Psoas muscle (tissue), 8 donors: ENCODE data around the gene TRIM67. TPM values are rescaled to one million over a fixed set of nuclear protein-coding genes. Genes with fewer than 3 reads are reported as not detected.

Experiments
- ATAC-seq, 4 donors: fragments of 200-7000 bp; cut with Tn5 transposase; one replicate each; pipeline ENCODE4 v1.9.1; 2020; ENCODE audit warnings: moderate library complexity in 3 of 4, mild to moderate bottlenecking in 2 of 4
- DNase-seq, 2 donors: peaks; one replicate each; pipeline ENCODE4 v3.0.0-alpha.2; 2020
- H3K27ac ChIP-seq: fragments of 200-600 bp; one replicate; pipeline ENCODE4 v1.8.0; 2022
- H3K27me3 ChIP-seq, 3 donors: fragments of 200-600 bp in 1 of 3; one replicate each; pipeline versions ENCODE4 v1.6.1 to v1.8.0; 2013 to 2022; ENCODE audit warnings: low read length in 2 of 3, mild to moderate bottlenecking in 2 of 3, moderate library complexity in 1 of 3; ENCODE audit not compliant: insufficient read depth in 3 of 3
- H3K36me3 ChIP-seq, 2 donors: fragments of 200-600 bp in 1 of 2; one replicate each; pipeline versions ENCODE4 v1.6.1 to v1.8.0; 2013 to 2022; ENCODE audit warnings: low read depth in 1 of 2, mild to moderate bottlenecking in 1 of 2, moderate library complexity in 1 of 2; ENCODE audit not compliant: insufficient read depth in 1 of 2
- H3K4me1 ChIP-seq: fragments of 200-600 bp; one replicate; pipeline ENCODE4 v1.8.0; 2022
- H3K4me3 ChIP-seq: fragments of 200-600 bp; one replicate; pipeline ENCODE4 v1.8.0; 2022; ENCODE audit warnings: mild to moderate bottlenecking
- H3K9me3 ChIP-seq: fragments of 200-600 bp; one replicate; pipeline ENCODE4 v1.8.0; 2022
- WGBS, 3 donors: extraction: QIAGEN DNeasy Blood & Tissue Kit; methylation state at CpG; one replicate each; pipeline versions ENCODE4 v1.1.6 to v1.1.7; 2013; 5-methylcytosine and 5-hydroxymethylcytosine counted together
- intact Hi-C, 2 donors: fragments of 100-400 bp; cut with DNase I; formaldehyde crosslinking; loops; one replicate each; pipeline versions ENCODE4 v1.11.0 to v1.14.2; 2022
- polyA plus RNA-seq, 3 donors: library from polyadenylated mRNA; stranded (reverse); fragments of 200-250 nt; gene quantifications; one replicate each; pipeline ENCODE4 v1.2.3, GENCODE V29; 2013
- total RNA-seq, 4 donors: library from RNA; stranded (reverse); fragmentation: NEBNext Ultra II Directional in 2 of 4; extraction: Animal tissue kit (Norgen Biotek cat#: 25700) in 2 of 4; gene quantifications; one replicate each; pipeline versions ENCODE4 v1.2.1 to v1.2.4, GENCODE V29; 2021 to 2023
- TF ChIP-seq, protein P1 (sequence below): fragments of 200-600 bp; IDR thresholded peaks from one replicate; pipeline ENCODE4 v1.8.0; 2022; ENCODE audit warnings: antibody characterized with exemption
- donor health status: healthy with polysubstance abuse.
- donor health status: DM: no; HTN: no; CAD: no; lungs with moderate emphysema.
- donor health status: Bipolar disorder and iron deficiency.
- donor health status: healthy.
- donor health status: DM: yes; HTN: yes; CAD: no.
- donor health status: DM: no; HTN: no; CAD: no.
- donor health status: DM: no; HTN: no; CAD: no.
- donor health status: DM: yes; HTN: yes; CAD: no.

The TRIM67 gene
- total and polyA plus RNA-seq, 7 donors = 0.06 TPM; not detected in 6

DNA sequence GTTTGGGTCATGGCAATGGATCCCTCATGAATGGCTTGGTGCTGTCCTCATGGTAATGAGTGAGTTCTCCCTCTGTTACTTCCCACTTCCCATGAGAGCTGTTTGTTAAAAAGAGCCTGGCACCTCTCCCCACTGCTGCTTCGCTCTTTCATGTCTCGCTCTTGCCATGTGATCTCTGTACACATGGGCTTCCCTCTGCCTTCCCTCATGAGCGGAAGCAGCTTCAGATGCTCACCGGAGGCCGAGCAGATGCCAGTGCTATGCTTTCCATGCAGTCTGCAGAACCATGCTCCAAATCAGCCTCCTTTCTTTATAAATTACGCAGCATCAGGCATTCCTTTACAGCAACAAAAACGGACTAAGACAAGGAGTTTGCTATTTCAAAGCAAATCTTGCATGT is 64.3 kb downstream of the TRIM67 start:
- DNase-seq = no peak
- no peaks in the 10 kb centered on the region for H3K4me1 ChIP-seq
- intact Hi-C loops = no loop called here
- no peak overlapping the region for H3K4me3 ChIP-seq
- TF ChIP-seq, protein P1, sequence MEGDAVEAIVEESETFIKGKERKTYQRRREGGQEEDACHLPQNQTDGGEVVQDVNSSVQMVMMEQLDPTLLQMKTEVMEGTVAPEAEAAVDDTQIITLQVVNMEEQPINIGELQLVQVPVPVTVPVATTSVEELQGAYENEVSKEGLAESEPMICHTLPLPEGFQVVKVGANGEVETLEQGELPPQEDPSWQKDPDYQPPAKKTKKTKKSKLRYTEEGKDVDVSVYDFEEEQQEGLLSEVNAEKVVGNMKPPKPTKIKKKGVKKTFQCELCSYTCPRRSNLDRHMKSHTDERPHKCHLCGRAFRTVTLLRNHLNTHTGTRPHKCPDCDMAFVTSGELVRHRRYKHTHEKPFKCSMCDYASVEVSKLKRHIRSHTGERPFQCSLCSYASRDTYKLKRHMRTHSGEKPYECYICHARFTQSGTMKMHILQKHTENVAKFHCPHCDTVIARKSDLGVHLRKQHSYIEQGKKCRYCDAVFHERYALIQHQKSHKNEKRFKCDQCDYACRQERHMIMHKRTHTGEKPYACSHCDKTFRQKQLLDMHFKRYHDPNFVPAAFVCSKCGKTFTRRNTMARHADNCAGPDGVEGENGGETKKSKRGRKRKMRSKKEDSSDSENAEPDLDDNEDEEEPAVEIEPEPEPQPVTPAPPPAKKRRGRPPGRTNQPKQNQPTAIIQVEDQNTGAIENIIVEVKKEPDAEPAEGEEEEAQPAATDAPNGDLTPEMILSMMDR = no peak
- ATAC-seq = no peak
- H3K36me3 ChIP-seq = peaks cover 3 to 82% of the 10 kb centered on the region in 2 donors
- no peaks in the 10 kb centered on the region for H3K9me3 ChIP-seq
- no peaks in the 10 kb centered on the region for H3K27me3 ChIP-seq
- WGBS, 3 donors = 94 to 95% (median 95%) methylated on average over 7 of the region's 7 CpGs
- no peak overlapping the region for H3K27ac ChIP-seq

DNA sequence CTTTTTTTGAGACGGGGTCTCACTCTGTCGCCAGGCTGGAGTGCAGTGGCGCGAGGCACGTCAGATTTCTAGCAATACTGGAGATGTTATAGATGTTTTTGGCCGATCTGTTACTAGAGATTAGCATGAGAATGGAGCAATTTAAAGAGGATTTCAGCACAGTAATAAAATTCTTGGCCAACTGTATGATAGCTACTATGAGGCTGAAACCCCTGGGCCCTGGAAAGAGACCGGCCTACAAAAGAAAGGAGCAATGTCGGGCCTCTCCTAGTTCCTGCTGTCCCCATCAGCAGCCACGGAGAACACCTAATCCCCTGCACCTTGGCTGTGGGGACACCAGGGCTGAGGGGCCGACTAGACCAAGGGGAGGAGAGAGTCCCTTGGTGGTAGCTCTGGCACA is 69.7 kb downstream of the TRIM67 start:
- 85 to 92% (median 87%) methylated on average over 10 of the region's 10 CpGs for WGBS, 3 donors
- H3K27ac ChIP-seq = no peak overlapping the region
- DNase-seq (no peak), ATAC-seq (no peak)
- no peak overlapping the region for H3K4me3 ChIP-seq
- no peaks in the 10 kb centered on the region for H3K27me3 ChIP-seq
- peaks cover 26% of the 10 kb centered on the region for H3K4me1 ChIP-seq
- TF ChIP-seq, protein P1 = no peak
- H3K36me3 ChIP-seq = peaks cover 4 to 43% of the 10 kb centered on the region in 2 donors
- intact Hi-C loops = no loop called here
- no peaks in the 10 kb centered on the region for H3K9me3 ChIP-seq

DNA sequence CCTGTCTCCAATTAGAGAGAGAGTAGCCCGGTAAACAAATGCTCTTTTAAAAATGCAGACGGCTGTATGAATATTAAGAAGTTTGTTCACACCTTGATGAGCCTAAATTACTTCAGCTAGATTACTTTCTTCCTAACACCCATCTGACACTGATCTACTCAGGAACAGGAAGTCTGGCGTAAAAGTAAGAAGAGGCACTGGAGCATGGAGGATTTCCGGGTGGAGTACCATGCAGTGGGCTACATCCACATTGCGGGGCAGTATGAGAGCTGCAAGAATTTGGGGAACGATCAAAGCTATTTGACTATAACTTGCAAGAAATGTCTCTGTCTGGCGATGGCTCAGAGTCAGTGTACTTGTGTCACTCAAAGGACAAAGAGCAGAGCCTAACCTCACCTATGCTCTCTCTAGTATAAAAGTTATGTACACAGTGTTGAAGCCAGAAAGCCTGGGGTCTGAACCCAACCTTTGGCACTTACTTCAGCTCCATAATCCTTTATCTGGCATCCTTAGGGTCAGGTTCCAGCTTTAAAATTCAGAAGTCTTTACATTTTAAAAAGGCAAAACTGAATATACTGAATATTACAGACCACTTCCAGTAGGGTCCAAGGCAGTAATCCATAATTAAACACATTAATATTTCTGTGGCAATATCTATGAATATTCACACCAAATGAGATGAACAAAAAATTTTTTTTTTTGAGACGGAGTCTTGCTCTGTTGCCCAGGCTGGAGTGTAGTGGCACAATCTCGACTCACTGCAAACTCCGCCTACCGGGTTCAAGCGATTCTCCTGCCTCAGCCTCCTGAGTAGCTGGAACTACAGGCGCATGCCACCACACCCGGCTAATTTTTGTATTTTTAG is 71.2 kb downstream of the TRIM67 start:
- no peaks in the 10 kb centered on the region for H3K27me3 ChIP-seq
- H3K4me1 ChIP-seq = peaks cover 37% of the 10 kb centered on the region
- no peaks in the 10 kb centered on the region for H3K9me3 ChIP-seq
- ATAC-seq (no peak), DNase-seq (no peak)
- H3K27ac ChIP-seq = no peak overlapping the region
- 90 to 91% (median 91%) methylated on average over 14 of the region's 14 CpGs for WGBS, 3 donors
- intact Hi-C loops = no loop called here
- H3K4me3 ChIP-seq = no peak overlapping the region
- TF ChIP-seq, protein P1 = no peak
- peaks cover 4 to 41% of the 10 kb centered on the region in 2 donors for H3K36me3 ChIP-seq

DNA sequence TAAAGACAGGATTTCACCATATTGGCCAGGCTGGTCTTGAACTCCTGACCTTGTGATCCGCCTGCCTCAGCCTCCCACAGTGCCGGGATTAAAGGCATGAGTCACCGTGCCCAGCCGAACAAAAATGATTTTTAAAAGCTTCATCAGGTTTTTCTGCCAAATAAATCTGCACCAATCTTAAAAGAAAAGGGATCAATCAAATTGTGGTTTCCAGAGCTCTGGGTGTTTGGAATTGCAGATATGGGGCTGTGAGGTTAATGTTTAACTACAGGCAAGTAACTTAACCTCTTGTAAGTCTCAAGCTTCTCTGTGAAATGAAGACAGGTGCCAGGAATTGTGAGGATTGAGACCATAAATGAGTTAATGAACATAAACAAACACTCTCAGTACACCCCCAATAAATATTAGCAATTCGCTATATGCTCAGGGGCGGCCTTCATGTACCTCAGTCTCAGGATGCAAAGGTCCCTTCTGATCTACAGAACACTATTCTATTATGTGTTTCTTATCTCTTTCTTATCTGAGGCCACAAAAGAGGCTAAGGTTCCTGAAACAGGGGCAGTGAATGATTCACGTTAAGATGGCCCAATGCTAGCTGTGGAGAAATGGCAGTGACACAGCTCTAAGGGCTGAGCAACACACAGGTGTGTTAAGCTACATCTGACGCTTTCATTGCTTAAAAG is 72.0 kb downstream of the TRIM67 start:
- Histone ChIP-seq H3K4me3 (no peak overlapping the region), H3K36me3 (peaks cover 4 to 41% of the 10 kb centered on the region in 2 donors), H3K4me1 (peaks cover 37% of the 10 kb centered on the region), H3K27me3 (no peaks in the 10 kb centered on the region), H3K9me3 (no peaks in the 10 kb centered on the region), H3K27ac (no peak overlapping the region)
- no peak for DNase-seq
- intact Hi-C loops = no loop called here
- TF ChIP-seq, protein P1 = no peak
- 80 to 95% (median 83%) methylated on average over 8 of the region's 8 CpGs for WGBS, 3 donors
- ATAC-seq = no peak
